ENCODE measurements around the gene NNAT.

NNAT gene

DNA sequence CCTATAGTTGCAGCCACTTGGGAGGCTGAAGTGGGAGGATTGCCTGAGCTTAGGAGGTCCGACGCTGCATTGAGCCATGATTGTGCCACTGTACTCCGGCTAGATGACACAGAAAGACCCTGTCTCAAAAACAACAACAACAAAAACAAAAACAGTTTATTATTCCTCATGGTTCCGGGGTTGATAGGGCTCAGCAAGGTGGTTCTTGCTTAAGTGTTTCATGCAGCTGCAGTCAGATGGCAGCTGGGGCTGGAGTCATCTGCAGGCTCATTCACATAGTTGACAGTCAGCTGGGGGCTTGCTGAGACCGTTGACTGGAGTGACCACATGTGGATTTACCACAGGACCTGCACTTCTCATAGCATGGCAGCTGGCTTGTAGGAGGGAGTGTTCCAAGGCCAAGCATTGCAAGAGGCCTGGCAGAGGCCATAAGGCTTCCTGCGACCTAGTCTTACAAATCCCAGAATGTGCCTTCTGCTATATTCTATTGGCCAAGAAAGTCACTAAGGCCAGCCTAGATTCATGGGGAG is 28.9 kb upstream of the NNAT start:
- no peak for DNase-seq (ENCODE audit: low spot score)
- TF ChIP-seq, protein P1, sequence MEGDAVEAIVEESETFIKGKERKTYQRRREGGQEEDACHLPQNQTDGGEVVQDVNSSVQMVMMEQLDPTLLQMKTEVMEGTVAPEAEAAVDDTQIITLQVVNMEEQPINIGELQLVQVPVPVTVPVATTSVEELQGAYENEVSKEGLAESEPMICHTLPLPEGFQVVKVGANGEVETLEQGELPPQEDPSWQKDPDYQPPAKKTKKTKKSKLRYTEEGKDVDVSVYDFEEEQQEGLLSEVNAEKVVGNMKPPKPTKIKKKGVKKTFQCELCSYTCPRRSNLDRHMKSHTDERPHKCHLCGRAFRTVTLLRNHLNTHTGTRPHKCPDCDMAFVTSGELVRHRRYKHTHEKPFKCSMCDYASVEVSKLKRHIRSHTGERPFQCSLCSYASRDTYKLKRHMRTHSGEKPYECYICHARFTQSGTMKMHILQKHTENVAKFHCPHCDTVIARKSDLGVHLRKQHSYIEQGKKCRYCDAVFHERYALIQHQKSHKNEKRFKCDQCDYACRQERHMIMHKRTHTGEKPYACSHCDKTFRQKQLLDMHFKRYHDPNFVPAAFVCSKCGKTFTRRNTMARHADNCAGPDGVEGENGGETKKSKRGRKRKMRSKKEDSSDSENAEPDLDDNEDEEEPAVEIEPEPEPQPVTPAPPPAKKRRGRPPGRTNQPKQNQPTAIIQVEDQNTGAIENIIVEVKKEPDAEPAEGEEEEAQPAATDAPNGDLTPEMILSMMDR (IDR thresholded peaks at IDR 0.05; ENCODE audit: extremely low read depth, insufficient read depth, missing control alignments): no peak
- in situ Hi-C loops (cut with MboI; ENCODE audit: low pct_unique_long_range_greater_than_20kb, low sequenced_read_pairs, unreplicated experiment): no loop called here

DNA sequence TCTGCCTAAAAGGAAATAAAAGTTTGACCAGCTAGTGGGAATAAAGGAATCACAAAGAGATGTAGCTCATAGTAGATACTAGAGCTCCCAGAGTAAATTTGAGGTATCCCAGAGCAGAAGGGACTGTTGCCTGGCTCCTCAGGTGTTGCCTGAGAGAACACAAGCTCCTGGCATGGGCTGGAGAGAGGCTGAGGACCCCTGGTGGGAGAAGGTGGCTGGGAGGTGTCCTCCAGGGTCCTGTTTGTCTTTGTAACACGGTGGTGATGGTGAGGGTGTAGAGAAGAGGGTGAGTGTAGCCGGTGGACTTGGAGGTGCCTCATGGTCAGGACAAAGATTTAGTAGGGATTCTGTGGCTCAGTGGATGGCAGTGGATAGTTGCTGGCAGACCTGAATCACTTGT is 28.1 kb upstream of the NNAT start:
- in situ Hi-C loops (cut with MboI; ENCODE audit: low pct_unique_long_range_greater_than_20kb, low sequenced_read_pairs, unreplicated experiment): no loop called here
- DNase-seq (ENCODE audit: low spot score): no peak
- TF ChIP-seq, protein P1 (IDR thresholded peaks at IDR 0.05; ENCODE audit: extremely low read depth, insufficient read depth, missing control alignments): no peak

DNA sequence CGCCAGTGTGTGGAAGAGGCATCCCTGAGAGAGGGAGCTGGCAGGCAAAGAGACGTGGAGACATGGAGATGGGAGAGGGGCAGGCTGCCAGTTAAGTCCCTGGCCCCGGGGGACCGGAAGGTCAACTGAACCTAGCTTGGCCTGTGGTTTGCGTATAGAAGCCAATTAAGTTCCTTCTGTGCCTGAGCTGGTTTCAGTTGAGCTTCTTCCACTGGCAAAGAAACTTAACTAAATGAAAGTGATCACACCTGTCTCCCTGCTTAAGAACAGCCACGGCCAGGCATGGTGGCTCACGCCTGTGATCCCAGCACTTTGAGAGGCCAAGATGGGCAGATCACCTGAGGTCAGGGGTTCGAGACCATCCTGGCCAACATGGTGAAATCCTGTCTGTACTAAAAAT is 26.7 kb upstream of the NNAT start:
- in situ Hi-C loops (cut with MboI; ENCODE audit: low pct_unique_long_range_greater_than_20kb, low sequenced_read_pairs, unreplicated experiment): no loop called here
- TF ChIP-seq, protein P1 (IDR thresholded peaks at IDR 0.05; ENCODE audit: extremely low read depth, insufficient read depth, missing control alignments): no peak
- no peak for DNase-seq (ENCODE audit: low spot score)

DNA sequence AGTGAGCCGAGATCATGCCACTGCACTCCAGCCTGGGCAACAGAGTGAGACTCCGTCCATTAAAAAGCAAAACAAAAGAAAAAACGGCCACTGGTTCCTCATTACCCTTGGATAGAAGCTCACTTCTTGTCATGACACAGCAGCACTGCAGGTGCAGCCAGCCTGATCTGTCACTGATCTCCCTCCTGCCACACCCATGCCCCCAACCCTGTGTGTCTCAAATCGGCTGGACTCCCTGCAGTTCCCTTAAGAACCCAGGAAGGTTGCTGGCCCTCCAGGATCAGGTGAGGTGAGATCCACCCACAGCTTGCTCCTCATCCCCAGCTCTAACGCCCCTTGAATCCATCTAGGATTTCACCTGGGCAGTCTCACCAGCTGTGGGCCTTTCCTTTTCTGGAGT is 26.3 kb upstream of the NNAT start:
- DNase-seq (ENCODE audit: low spot score): no peak
- TF ChIP-seq, protein P1 (IDR thresholded peaks at IDR 0.05; ENCODE audit: extremely low read depth, insufficient read depth, missing control alignments): no peak
- in situ Hi-C loops (cut with MboI; ENCODE audit: low pct_unique_long_range_greater_than_20kb, low sequenced_read_pairs, unreplicated experiment): no loop called here

DNA sequence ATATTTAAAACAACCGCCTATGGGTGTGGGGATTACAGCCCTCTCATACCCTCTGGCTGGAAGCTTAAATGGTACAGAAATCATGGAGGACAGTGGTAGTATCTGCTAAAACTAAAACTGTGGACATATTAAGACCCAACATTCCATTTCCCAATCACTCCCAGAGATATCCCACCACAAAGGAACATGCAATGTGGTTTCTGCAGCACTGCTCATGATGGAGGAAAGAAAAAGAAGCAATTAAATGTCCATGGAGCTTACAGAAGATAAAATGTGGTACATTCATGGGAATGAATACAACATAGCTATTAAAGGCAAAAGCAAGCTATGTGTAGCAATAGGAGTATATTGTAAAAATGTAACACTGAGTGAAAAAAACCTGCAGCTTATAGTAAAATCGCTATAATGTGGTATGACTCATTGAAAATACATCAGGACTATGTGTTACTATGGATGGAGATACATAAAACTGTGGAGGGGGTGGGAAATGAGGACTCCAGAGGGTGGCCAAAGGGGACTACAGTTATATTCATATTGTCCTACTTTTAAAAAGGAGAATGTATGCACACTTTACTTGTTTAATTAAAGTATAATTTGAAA is 22.9 kb upstream of the NNAT start:
- TF ChIP-seq, protein P1 (IDR thresholded peaks at IDR 0.05; ENCODE audit: extremely low read depth, insufficient read depth, missing control alignments): no peak
- no peak for DNase-seq (ENCODE audit: low spot score)
- in situ Hi-C loops (cut with MboI; ENCODE audit: low pct_unique_long_range_greater_than_20kb, low sequenced_read_pairs, unreplicated experiment): no loop called here

DNA sequence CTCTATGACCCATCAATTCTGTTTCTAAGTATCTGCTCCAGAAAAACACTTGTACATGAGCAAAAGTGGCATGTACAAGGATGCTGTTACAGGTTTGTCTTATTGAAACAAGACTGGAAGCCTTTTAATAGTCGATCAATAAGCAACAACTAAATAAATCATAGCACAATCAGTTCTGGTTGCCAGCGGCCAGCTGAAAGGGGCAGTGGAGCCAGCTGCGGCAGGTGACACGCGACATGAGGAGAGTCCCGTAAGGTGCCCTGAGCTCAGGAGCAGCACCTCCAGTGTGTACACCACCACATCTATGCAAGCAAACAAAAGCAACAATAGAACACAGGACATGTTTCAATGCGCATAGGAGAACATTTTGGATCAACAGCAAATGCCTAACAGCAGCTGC is 20.7 kb upstream of the NNAT start:
- TF ChIP-seq, protein P1 (IDR thresholded peaks at IDR 0.05; ENCODE audit: extremely low read depth, insufficient read depth, missing control alignments): no peak
- in situ Hi-C loops (cut with MboI; ENCODE audit: low pct_unique_long_range_greater_than_20kb, low sequenced_read_pairs, unreplicated experiment): no loop called here
- DNase-seq (ENCODE audit: low spot score): no peak

Measured in GM13977 (cell line).